ENCODE data around the gene SCYL1. TPM values are rescaled to one million over a fixed set of nuclear protein-coding genes. Genes with fewer than 3 reads are reported as not detected.

SCYL1 gene
- total RNA-seq, 4 donors from 2014 or later, result 40.6 to 63.3 (median 52.6) TPM

DNA sequence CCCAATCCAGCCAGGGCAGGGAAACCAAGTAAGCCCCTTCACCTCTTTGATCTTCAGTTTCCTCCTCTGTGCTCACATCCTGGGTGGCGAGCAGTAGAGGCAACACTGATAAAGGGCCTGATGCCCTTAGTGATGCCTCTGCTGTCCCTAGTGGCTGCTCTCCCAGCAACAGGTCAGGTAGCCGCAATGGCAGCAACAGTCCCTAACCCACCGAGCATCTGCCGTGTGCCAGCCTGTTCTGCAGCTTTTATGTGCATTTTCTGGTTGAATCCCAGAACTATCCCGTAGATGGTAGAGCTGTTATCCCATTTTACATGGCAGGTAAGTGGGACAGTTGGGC, 5.2 kb downstream of the SCYL1 start:
- peak in 1 of 6 experiments; percentile 25 for TF ChIP-seq CTCF (IDR thresholded peaks at IDR 0.05)
- TF ChIP-seq POLR2A (IDR thresholded peaks at IDR 0.05), result no peak
- no peak overlapping the region for H3K27ac ChIP-seq
- DNase-seq, result no peak
- intact Hi-C loops (cut with DNase I), result no loop called here
- no peaks in the 10 kb centered on the region for H3K9me3 ChIP-seq
- H3K36me3 ChIP-seq, result peaks cover 17 to 91% (median 27%) of the 10 kb centered on the region in 3 donors
- peaks cover 10 to 25% (median 14%) of the 10 kb centered on the region in 3 donors for H3K4me1 ChIP-seq
- no peak overlapping the region for H3K4me3 ChIP-seq
- 69 to 83% methylated on average over 5 of the region's 5 CpGs for WGBS, 2 donors
- H3K27me3 ChIP-seq, result no peaks in the 10 kb centered on the region

GRCh38 chr11:65532388-65533064, 7.6 kb downstream of the SCYL1 start:
- 84 to 87% methylated on average over 6 to 10 of the region's 15 CpGs for WGBS, 2 donors
- no peaks in the 10 kb centered on the region for H3K9me3 ChIP-seq
- no peak for TF ChIP-seq POLR2A (IDR thresholded peaks at IDR 0.05)
- no peak for TF ChIP-seq CTCF (IDR thresholded peaks at IDR 0.05)
- H3K36me3 ChIP-seq, result peaks cover 20 to 100% (median 35%) of the 10 kb centered on the region in 3 donors
- H3K4me1 ChIP-seq, result peaks cover 0 to 5% (median 0%) of the 10 kb centered on the region in 3 donors
- no peak overlapping the region for H3K4me3 ChIP-seq
- no peaks in the 10 kb centered on the region for H3K27me3 ChIP-seq
- DNase-seq, result no peak
- H3K27ac ChIP-seq, result no peak overlapping the region
- intact Hi-C loops (cut with DNase I), result no loop called here

DNA sequence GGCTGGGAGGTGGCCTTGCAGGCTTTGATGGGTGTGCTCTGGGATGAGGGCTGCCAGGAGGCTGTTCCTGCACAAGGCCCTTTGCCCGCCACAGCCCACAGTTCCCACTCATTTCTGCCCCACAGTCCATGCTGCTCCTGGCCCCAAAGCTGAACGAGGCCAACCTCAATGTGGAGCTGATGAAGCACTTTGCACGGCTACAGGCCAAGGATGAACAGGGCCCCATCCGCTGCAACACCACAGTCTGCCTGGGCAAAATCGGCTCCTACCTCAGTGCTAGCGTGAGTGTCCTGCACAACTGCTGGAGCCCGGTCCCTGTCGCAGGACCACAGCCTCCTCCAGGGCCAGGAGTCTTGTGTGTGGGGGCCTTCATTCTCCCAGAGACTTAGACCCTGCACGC, 10.2 kb downstream of the SCYL1 start:
- Histone ChIP-seq H3K4me3 (no peak overlapping the region), H3K9me3 (no peaks in the 10 kb centered on the region), H3K36me3 (peaks cover 30 to 94% (median 51%) of the 10 kb centered on the region in 3 donors), H3K27ac (no peak overlapping the region), H3K27me3 (no peaks in the 10 kb centered on the region), H3K4me1 (peaks cover 7 to 19% (median 12%) of the 10 kb centered on the region in 3 donors)
- DNase-seq, result no peak
- intact Hi-C loops (cut with DNase I), result loop anchor here (5.0 kb wide), 1 partner anchor 37 kb away; the partner anchor contains the start of genes FAM89B and ZNRD2
- 93% methylated on average over 3 of the region's 9 CpGs; no CpG with 5 or more reads in 1 of the 2 donors for WGBS, 2 donors
- no peak for TF ChIP-seq POLR2A (IDR thresholded peaks at IDR 0.05)
- no peak for TF ChIP-seq CTCF (IDR thresholded peaks at IDR 0.05)

DNA sequence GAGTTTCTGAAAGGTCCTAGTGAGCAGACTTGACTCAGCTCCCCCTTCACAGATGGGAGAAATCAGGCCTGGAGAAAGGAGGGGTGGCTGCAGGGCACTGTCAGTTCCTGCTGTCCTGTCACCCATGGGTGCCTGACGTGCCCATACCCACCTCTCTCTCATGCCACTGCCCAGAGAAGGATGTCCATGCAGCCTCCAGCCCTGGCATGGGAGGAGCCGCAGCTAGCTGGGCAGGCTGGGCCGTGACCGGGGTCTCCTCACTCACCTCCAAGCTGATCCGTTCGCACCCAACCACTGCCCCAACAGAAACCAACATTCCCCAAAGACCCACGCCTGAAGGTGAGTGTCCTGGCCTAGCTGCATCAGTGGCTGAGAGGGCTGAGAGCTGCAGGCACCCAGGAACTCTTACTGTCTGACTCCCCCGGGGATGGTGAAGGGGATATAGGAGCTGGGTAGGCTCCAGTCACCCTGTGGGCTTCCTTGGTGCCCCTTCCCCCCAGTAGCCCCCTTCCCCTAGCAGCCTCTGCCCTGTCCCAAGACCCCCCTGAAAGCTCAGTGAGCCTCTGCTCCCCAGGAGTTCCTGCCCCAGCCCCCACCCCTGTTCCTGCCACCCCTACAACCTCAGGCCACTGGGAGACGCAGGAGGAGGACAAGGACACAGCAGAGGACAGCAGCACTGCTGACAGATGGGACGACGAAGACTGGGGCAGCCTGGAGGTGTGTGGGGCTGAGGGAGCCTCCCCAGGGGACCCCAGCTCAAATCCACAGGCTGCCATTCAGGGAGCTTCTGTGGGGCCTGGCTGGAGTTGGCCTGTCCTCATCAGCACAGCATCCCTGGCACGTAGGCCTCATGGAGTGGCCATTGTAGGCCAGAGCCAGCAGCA, 11.8 kb downstream of the SCYL1 start:
- DNase-seq, result no peak
- WGBS, 2 donors, result 75 to 77% methylated on average over 6 to 7 of the region's 12 CpGs
- TF ChIP-seq CTCF (IDR thresholded peaks at IDR 0.05), result no peak
- Histone ChIP-seq H3K27me3 (no peaks in the 10 kb centered on the region), H3K36me3 (peaks cover 17 to 79% (median 41%) of the 10 kb centered on the region in 3 donors), H3K27ac (no peak overlapping the region), H3K4me3 (no peak overlapping the region), H3K4me1 (peaks cover 16 to 34% (median 21%) of the 10 kb centered on the region in 3 donors), H3K9me3 (no peaks in the 10 kb centered on the region)
- intact Hi-C loops (cut with DNase I), result loop anchor here (5.0 kb wide), 1 partner anchor 36 kb away; the partner anchor contains the start of genes FAM89B and ZNRD2

DNA sequence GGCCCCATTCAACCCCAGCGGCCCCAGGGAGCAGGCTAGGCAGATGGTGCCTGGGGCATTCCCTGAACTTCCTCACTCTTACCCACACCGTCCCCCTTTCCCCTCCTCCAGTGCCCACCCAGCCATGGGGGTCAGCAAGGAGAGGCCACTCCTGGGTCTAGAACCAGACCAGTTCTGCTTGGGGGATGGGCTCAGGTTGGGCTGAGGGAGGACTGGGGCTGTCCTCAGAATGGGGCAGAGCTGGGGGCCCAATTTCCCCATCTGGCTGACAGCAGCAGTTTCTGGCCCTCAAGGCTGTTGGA, 12.4 kb downstream of the SCYL1 start:
- no peak overlapping the region for H3K4me3 ChIP-seq
- no peak overlapping the region for H3K27ac ChIP-seq
- no peaks in the 10 kb centered on the region for H3K9me3 ChIP-seq
- TF ChIP-seq POLR2A (IDR thresholded peaks at IDR 0.05), result no peak
- no peak for TF ChIP-seq CTCF (IDR thresholded peaks at IDR 0.05)
- WGBS, 2 donors, result 93% methylated on average over 2 of the region's 2 CpGs; no CpG with 5 or more reads in 1 of the 2 donors
- H3K27me3 ChIP-seq, result no peaks in the 10 kb centered on the region
- no peak for DNase-seq
- intact Hi-C loops (cut with DNase I), result loop anchor here (5.0 kb wide), 1 partner anchor 35 kb away; the partner anchor contains the start of genes FAM89B and ZNRD2
- peaks cover 13 to 73% (median 35%) of the 10 kb centered on the region in 3 donors for H3K36me3 ChIP-seq
- H3K4me1 ChIP-seq, result peaks cover 21 to 40% (median 25%) of the 10 kb centered on the region in 3 donors
